Measurements from ENCODE around the gene MAPK10. TPM values are rescaled to one million over a fixed set of nuclear protein-coding genes. Genes with fewer than 3 reads are reported as not detected.
A peak's percentile ranks its signal among the peaks of the same experiment; 100 is the strongest.

Gene MAPK10
- polyA plus RNA-seq, 3 donors = 0.36 TPM; not detected in 2

DNA sequence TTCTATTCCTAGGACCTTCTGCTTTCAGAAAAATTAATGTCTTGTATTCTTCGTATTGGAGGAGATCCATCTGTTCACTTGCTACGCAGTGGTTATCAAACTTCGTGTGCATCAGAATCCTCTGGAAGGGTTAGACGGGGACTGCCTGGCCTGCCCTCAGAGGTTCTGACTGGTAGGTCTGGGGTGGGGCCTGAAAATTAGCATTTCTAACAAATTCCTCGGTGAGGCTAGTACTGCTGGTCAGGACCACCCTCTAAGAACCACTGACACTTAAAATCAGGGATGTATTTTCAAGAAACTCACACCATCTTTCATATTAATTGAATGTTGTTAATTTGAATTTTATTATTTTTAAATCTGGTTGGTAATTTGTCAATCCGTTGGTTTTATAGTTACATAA is 63.0 kb downstream of the MAPK10 start:
- DNase-seq = no peak
- Mint-ChIP-seq H3K4me3 (no peak overlapping the region), H3K27me3 (ENCODE audit: low read depth in 3 of 3) (peaks cover 0 to 2% (median 0%) of the 10 kb centered on the region in 3 donors), H3K36me3 (no peaks in the 10 kb centered on the region), H3K9me3 (peaks cover 0 to 19% (median 2%) of the 10 kb centered on the region in 7 donors), H3K4me1 (no peaks in the 10 kb centered on the region), H3K27ac (no peak overlapping the region)
- Histone ChIP-seq H3K9ac (ENCODE audit: insufficient read depth, low read length, poor library complexity, severe bottlenecking) (no peak overlapping the region), H2AFZ (ENCODE audit: insufficient read depth, low read depth, low read length, poor library complexity, severe bottlenecking) (no peak overlapping the region), H4K20me1 (ENCODE audit: insufficient read depth, low read length) (no peaks in the 10 kb centered on the region), H3K27me3 (ENCODE audit: control insufficient read depth in 2 of 2, insufficient read depth in 2 of 2, low read length in 2 of 2) (no peaks in the 10 kb centered on the region), H3K36me3 (replicated peaks in 1 of 2; ENCODE audit: control insufficient read depth in 1 of 2, insufficient read depth in 2 of 2, low read length in 2 of 2) (no peaks in the 10 kb centered on the region), H3K4me1 (ENCODE audit: control insufficient read depth in 1 of 2, insufficient read depth in 2 of 2, low read length in 2 of 2) (no peaks in the 10 kb centered on the region), H3K4me3 (replicated peaks in 1 of 3; ENCODE audit: low read depth in 2 of 3, low read length in 3 of 3) (no peak overlapping the region), H3K9me3 (replicated peaks in 1 of 2; ENCODE audit: control insufficient read depth in 1 of 2, insufficient read depth in 1 of 2, low read length in 2 of 2) (no peaks in the 10 kb centered on the region), H3K27ac (ENCODE audit: low read depth in 1 of 2, low read length in 2 of 2) (no peak overlapping the region), H3K4me2 (replicated peaks; ENCODE audit: extremely low read depth, low read length, poor library complexity, severe bottlenecking) (no peak overlapping the region), H3K79me2 (ENCODE audit: insufficient read depth, low read length) (no peaks in the 10 kb centered on the region)
- intact Hi-C loops (cut with micrococcal nuclease) = no loop called here
- no CpG with 5 or more reads among the region's 6 CpGs for WGBS (ENCODE audit: insufficient coverage)
- TF ChIP-seq CTCF (IDR thresholded peaks at IDR 0.05) = no peak

DNA sequence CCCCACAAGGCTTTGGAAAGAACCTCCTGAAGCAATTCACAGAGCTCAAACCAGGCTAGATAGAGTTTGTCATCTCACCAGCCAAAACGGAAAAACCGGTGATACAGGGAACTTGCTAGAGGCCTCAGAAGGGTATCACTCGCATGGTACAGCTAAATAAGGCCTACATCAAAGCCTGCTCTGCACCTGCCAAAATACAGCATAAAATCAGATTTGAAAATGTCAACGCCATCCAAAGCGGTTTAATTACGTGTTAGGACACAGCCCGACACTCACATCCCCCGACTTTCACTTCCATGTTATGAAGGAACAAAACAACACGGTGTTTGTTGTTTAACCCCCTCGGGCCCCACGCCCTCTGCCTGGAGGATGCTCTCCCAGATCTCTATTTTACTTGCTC is 65.0 kb downstream of the MAPK10 start:
- no peaks in the 10 kb centered on the region for H3K4me1 ChIP-seq (ENCODE audit: control insufficient read depth in 1 of 2, insufficient read depth in 2 of 2, low read length in 2 of 2)
- H3K9ac ChIP-seq (ENCODE audit: insufficient read depth, low read length, poor library complexity, severe bottlenecking) = no peak overlapping the region
- DNase-seq = no peak
- no peak overlapping the region for H3K4me3 ChIP-seq (replicated peaks in 1 of 3; ENCODE audit: low read depth in 2 of 3, low read length in 3 of 3)
- H3K9me3 ChIP-seq (replicated peaks in 1 of 2; ENCODE audit: control insufficient read depth in 1 of 2, insufficient read depth in 1 of 2, low read length in 2 of 2) = no peaks in the 10 kb centered on the region
- 92% methylated on average over 9 of the region's 11 CpGs for WGBS (ENCODE audit: insufficient coverage)
- TF ChIP-seq CTCF (IDR thresholded peaks at IDR 0.05) = no peak
- Mint-ChIP-seq H3K27me3 (ENCODE audit: low read depth in 3 of 3) (peaks cover 0 to 2% (median 0%) of the 10 kb centered on the region in 3 donors), H3K4me3 (no peak overlapping the region), H3K4me1 (no peaks in the 10 kb centered on the region), H3K9me3 (peaks cover 0 to 14% (median 2%) of the 10 kb centered on the region in 7 donors), H3K36me3 (no peaks in the 10 kb centered on the region), H3K27ac (peak overlapping the region in 1 of 7 donors; percentile 6)
- no peaks in the 10 kb centered on the region for H4K20me1 ChIP-seq (ENCODE audit: insufficient read depth, low read length)
- H3K4me2 ChIP-seq (replicated peaks; ENCODE audit: extremely low read depth, low read length, poor library complexity, severe bottlenecking) = no peak overlapping the region
- intact Hi-C loops (cut with micrococcal nuclease) = no loop called here
- no peaks in the 10 kb centered on the region for H3K27me3 ChIP-seq (ENCODE audit: control insufficient read depth in 2 of 2, insufficient read depth in 2 of 2, low read length in 2 of 2)
- H3K27ac ChIP-seq (ENCODE audit: low read depth in 1 of 2, low read length in 2 of 2) = no peak overlapping the region
- H2AFZ ChIP-seq (ENCODE audit: insufficient read depth, low read depth, low read length, poor library complexity, severe bottlenecking) = no peak overlapping the region
- no peaks in the 10 kb centered on the region for H3K79me2 ChIP-seq (ENCODE audit: insufficient read depth, low read length)
- H3K36me3 ChIP-seq (replicated peaks in 1 of 2; ENCODE audit: control insufficient read depth in 1 of 2, insufficient read depth in 2 of 2, low read length in 2 of 2) = no peaks in the 10 kb centered on the region
